ENCODE data around the gene ZNF214.

Gene ZNF214

GRCh38 chr11:7020183-7020917 lies at the start of gene ZNF214, which contains the start of gene NLRP14:
Gene ZNF214, minus strand, starts transcription at chr11:7020346. Its CDS starts 17,511 bp downstream, at chr11:7002835.
Gene NLRP14, plus strand, starts transcription at chr11:7020479. Its CDS starts 18,108 bp downstream, at chr11:7038587.
- no peak for DNase-seq

- DNase-seq: no peak
These were observed 42.4 kb upstream of the ZNF214 start for GRCh38 chr11:7062534-7062933.

GRCh38 chr11:7060868-7061267 lies 40.7 kb upstream of the ZNF214 start:
- DNase-seq: no peak

GRCh38 chr11:7057641-7058040 lies 37.5 kb upstream of the ZNF214 start:
- no peak for DNase-seq

GRCh38 chr11:7056828-7057513 lies 36.8 kb upstream of the ZNF214 start:
- DNase-seq: no peak

- no peak for DNase-seq
These were observed 30.0 kb upstream of the ZNF214 start for GRCh38 chr11:7050191-7050590.

- DNase-seq: no peak
These were observed 26.5 kb upstream of the ZNF214 start for GRCh38 chr11:7046474-7047175.

- no peak for DNase-seq
These were observed 13.9 kb upstream of the ZNF214 start for GRCh38 chr11:7034019-7034418.

- no peak for DNase-seq
These were observed 12.5 kb upstream of the ZNF214 start for GRCh38 chr11:7032692-7033091.

GRCh38 chr11:7031471-7031871 lies 11.3 kb upstream of the ZNF214 start:
- DNase-seq: no peak

- DNase-seq: no peak
These were observed 10.7 kb upstream of the ZNF214 start for GRCh38 chr11:7030836-7031235.

- no peak for DNase-seq
These were observed 8.0 kb upstream of the ZNF214 start for GRCh38 chr11:7028141-7028540.

GRCh38 chr11:7021318-7021717 lies 1.2 kb upstream of the ZNF214 start:
- DNase-seq: no peak

- no peak for DNase-seq
These were observed 505 bp downstream of the ZNF214 start for GRCh38 chr11:7019500-7020182.

GRCh38 chr11:7016011-7016410 lies 4.1 kb downstream of the ZNF214 start:
- DNase-seq: no peak

GRCh38 chr11:7014118-7014517 lies 6.0 kb downstream of the ZNF214 start:
- DNase-seq: no peak

- no peak for DNase-seq
These were observed 15.7 kb downstream of the ZNF214 start for GRCh38 chr11:7004482-7004881.

- DNase-seq: no peak
These were observed 24.4 kb downstream of the ZNF214 start for GRCh38 chr11:6995703-6996102.

- no peak for DNase-seq
These were observed 27.4 kb downstream of the ZNF214 start for GRCh38 chr11:6992457-6993417.

GRCh38 chr11:6992026-6992425 lies 28.1 kb downstream of the ZNF214 start:
- no peak for DNase-seq

- no peak for DNase-seq
These were observed 28.9 kb downstream of the ZNF214 start for GRCh38 chr11:6991227-6991626.

- DNase-seq: no peak
These were observed 31.6 kb downstream of the ZNF214 start for GRCh38 chr11:6988506-6988905.
